ENCODE data around the gene STAU1.

- no peak for TF ChIP-seq ZNF274 (IDR thresholded peaks at IDR 0.05; ENCODE audit: low read length)
- TF ChIP-seq ZNF274 (tag by site-specific recombination; IDR thresholded peaks at IDR 0.05; ENCODE audit: borderline replicate concordance), result no peak
- TF ChIP-seq ZNF510 (tag by site-specific recombination; IDR thresholded peaks at IDR 0.05; ENCODE audit: insufficient replicate concordance), result no peak
- TF ChIP-seq TRIM28 (IDR thresholded peaks at IDR 0.05; ENCODE audit: borderline replicate concordance, low read length), result no peak
- no peak for TF ChIP-seq KLF9 (tag by site-specific recombination; IDR thresholded peaks at IDR 0.05; ENCODE audit: low read depth)
- no peak for TF ChIP-seq REPIN1 (tag by site-specific recombination; IDR thresholded peaks at IDR 0.05; ENCODE audit: low read depth)
- no peak for TF ChIP-seq ZNF585B (tag by site-specific recombination; IDR thresholded peaks at IDR 0.05)
Measured at GRCh38 chr20:49165611-49166010, 22.5 kb downstream of the STAU1 start.
